Hematopoietic multipotent progenitor cell (in vitro differentiated cells): ENCODE measurements around the gene POLE4. TPM values are rescaled to one million over a fixed set of nuclear protein-coding genes. Genes with fewer than 3 reads are reported as not detected.

Experiments
- DNase-seq, 3 donors: peaks; one replicate each; pipeline ENCODE4 v3.0.0-alpha.2; 2011 to 2015; ENCODE audit warnings: low read depth in 2 of 3, low spot score in 2 of 3
- total RNA-seq: library from RNA; depleted of rRNA; stranded (reverse); fragments of >200 nt; gene quantifications from one replicate; pipeline ENCODE4 v1.2.3, GENCODE V29; 2012

POLE4 gene, protein sequence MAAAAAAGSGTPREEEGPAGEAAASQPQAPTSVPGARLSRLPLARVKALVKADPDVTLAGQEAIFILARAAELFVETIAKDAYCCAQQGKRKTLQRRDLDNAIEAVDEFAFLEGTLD
- 7.3 TPM for total RNA-seq

DNA sequence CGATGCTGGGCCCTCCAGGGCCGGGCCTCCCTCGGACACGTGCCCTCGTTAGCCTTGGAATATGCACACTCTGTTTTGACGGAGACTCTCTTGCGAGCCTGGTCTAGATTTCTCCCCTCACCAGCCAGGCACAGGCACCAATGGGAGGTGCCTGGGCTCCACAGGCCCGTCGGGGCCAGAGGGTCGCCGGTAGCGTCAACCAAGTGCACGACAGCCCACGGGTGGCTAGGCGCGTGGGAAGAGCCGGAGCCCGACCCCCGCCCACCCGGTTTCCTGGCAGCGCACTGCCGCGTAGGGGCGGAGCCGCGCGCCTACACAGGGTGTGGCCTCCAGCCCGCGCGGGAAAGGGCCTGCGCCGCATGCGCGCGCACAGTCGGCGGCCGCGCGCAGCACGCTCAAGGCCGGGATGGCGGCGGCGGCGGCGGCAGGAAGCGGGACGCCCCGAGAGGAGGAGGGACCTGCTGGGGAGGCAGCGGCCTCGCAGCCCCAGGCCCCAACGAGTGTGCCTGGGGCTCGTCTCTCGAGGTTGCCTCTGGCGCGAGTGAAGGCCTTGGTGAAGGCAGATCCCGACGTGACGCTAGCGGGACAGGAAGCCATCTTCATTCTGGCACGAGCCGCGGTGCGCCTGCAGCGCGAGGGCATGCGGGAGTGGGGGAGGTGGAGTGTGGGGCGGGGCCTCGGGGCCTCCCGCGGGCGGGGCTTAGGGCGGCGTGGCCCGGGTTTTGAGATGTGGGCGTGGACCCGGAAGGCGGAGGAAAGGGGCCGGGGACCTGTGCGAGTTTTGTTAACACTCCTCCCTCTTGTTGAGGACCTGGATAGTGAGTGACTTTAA, at the start of gene POLE4:
TSS of gene POLE4 (plus strand) at position 370 of the 832 bp plus-strand sequence. CDS start at position 407, 37 bp downstream.
- peak; percentile 86 to 91 (median 88) for DNase-seq

DNA sequence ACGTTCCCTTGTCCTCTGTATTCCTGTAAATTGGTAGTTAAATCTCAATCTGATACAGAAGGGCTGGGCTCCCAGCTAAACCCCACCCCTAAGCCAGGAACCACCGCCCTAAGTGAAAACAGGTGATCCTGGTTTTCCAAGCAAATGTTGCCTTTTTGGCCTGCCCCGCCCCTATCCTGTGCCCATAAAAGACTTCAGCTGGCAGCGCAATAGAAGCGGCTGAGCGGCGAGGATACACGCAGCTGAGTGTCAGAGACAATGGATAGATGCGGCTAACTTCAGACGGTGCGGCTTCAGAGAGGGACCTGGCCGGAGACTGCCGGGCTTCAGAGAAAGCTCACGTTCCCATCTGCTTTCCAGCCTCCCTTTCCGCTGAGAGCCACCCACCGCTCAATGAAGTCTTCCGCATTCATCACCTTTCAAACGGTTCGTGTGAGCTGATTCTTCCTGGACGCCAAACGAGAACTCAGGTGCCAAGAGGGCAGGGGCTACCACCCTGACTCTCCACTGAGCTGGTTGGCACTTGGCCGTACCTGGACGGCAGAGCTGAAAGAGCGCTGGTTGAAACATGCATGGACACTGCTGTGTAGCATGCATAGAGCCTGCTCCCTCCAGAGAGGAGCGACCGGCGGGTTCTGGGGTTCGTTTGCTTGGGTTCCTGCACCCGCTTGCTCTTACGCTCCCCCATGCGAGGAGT, 49.5 kb upstream of the POLE4 start:
- no peak for DNase-seq

DNA sequence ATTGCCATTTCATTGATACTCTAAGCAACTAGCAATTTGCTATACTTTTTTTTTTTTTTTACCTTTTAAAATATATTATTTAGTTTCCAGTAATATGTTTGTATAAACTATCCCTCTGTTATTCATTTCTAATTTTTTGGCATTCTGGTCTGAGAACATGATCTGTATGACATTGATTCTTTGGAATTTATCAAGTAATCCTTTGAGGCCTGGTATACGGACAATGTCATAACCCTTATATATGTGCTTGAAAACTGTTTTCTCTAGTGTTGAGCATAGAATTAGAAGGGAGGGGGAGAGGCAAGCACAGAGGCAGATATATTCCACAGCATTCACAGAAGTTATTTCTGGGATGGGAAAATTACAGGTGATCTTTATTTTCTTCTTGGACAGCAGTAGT, 48.2 kb upstream of the POLE4 start:
- no peak for DNase-seq

DNA sequence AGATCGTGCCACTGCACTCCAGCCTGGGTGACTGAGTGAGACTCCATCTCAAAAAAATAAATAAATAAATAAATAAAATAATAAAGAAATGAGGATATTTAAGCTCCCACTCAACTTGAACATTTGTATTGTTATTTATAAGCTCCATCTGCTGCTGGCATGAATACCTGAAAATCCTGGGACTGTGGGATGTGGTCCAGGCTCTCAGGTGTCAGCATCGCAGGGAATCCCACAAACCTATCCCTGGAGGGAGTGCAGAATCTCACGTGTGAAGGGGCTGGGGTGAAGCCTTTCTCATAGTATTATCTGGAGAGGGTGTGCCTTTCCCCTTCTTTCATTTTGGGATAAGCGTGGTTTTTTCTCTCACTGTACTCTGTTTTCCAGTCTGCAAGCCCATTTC, 47.4 kb upstream of the POLE4 start:
- no peak for DNase-seq

DNA sequence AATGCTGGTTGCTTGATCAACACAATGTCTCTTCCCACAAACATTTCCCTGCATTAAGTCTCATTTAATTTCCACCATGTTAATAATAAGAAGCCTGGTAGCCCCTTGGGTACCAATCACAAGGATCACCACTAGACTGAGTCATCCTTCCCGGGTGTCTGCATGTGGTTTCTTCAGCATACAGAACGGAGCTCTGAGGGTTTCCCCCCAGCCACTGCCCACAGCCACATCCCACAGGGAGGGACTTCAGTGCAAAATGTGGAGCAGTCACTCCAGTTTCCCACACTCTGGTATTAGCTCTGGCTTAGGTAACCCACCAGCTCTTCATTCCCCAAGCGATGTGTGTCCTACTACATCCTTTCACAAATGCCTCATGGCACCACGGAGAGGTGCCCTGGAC, 42.7 kb upstream of the POLE4 start:
- DNase-seq, result no peak

DNA sequence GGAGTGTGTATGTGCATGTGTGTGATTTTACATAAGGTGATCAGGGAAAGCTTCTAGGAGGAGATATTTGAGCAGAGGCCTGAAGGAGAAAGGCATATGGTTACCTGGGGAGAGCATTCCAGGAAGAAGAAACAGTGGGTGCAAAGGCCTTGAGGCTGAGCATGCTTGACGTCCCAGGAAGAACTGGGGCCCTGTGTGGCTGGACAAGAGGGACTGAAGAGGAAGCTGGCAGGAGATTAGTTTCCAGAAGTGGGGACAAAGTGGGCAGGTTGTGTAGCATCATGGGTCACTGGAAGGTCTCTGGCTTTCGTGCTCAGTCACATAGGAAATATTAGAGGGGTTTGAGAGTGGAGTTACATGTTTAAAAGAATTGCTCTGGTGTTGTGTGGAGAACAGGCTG, 42.0 kb upstream of the POLE4 start:
- DNase-seq, result no peak

DNA sequence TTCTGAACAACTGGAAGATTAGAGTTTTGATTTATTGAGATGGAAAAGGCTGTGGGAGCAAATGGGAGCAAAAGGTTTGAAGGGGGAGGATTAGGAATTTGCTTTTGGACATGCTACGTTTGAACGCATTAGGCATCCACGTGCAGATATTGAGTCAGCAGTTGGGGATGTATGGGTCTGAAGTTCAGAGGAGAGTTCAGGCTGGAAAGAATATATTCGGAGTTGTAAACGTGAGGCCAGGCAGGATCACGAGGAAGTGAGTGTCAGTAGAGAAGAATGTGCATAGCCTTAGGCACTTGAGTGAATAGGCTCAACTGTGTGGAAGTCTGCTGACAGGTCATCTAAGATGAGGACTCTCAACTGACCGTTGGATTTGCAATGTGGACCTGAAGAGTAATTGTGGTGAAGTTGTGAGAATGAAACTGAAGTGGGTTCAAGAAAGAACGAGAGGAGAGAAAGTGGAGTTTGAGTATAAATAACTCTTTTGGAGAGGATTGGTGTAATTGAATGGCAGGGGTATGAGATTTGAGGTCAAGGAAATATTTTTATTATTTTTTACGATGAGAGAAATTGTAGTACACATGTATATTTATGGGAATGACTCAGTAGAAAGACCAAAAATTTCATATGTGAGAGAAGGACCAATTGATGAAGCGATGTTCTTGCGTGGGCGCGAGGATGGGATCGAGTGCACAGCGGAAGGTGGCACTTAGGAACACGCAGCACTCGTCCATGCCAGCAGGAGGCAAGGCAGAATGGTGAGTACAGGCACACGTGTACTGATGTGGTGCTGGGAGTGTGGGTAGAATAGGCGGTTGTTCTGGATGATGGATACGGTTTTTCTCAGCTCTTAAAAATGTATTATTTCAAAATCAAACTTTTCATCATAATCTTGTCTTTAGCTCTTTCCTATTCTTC, 40.5 kb upstream of the POLE4 start:
- no peak for DNase-seq

DNA sequence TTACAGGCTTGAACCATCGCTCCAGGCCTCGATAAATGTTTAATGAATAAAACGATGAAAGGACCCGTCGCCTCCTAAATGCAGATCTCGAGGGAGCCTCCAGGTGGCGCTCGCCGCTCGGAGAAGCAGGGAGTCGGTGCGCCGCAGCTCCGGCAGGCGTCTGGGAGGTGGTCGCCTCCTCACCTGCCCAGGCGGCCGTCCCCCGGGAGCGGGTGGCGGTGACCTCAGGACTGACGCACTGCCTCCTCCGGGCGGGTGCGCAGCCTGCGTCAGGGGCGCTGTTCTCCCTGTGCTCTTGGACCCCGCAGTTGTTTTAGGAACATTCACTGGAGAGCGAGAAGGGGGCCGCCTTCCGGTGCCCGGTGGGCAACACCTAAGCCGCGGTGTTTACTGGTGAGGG, 38.6 kb upstream of the POLE4 start:
- peak; percentile 51 to 76 (median 66) for DNase-seq

DNA sequence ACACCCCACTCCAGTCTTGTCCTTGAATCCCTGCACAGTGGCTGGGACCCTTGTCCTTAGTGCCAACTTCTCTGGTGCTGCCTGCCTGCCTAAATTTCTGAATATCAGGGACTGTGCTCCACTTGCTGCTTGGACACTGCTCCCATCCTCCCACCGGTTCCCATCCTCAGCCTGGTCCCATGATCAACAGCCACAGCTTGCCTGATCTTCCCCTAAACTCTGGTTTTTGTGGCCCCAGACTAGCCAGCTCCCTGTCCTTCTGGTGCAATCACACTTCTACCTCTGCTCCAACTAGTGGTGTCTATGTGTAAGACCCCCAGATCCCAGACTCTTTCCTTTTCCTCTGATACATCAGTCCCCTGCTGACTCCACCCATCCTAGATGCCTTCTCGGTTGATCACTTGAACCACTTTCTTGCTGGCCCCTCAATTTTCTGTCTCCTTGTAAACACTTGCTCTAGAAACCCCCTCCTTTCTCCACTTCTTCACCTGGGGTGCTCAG, 37.2 kb upstream of the POLE4 start:
- no peak for DNase-seq

DNA sequence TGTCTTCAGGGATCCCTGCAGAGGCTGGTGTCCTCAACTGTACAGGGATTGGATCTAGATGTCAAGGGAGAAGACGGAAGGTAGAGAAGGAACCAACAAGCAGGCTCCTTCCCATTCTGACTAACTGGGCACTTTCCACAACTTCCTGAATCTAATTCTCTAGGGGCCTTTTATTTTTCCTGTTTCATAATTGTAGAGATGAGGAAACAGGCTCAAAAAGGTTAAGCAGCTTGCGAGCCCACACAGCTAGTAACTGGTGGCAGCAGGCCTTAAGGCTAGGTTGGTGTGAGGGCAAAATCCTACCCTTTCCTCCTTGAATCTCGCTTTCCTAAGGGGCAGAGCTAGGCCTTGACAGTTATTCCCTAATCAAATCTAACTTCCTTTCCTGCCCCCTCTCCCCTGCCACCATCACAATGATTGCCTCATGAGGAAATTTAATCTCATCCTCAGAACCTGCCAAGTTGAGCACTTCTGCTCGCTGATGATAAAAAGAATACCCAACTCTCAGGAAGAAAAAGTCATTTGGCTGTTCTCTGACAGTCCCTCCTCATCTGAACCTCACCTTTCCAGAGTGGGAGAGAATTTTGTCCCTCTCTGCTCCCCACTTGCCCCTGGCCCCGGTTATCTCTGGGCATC, 35.7 kb upstream of the POLE4 start:
- no peak for DNase-seq

DNA sequence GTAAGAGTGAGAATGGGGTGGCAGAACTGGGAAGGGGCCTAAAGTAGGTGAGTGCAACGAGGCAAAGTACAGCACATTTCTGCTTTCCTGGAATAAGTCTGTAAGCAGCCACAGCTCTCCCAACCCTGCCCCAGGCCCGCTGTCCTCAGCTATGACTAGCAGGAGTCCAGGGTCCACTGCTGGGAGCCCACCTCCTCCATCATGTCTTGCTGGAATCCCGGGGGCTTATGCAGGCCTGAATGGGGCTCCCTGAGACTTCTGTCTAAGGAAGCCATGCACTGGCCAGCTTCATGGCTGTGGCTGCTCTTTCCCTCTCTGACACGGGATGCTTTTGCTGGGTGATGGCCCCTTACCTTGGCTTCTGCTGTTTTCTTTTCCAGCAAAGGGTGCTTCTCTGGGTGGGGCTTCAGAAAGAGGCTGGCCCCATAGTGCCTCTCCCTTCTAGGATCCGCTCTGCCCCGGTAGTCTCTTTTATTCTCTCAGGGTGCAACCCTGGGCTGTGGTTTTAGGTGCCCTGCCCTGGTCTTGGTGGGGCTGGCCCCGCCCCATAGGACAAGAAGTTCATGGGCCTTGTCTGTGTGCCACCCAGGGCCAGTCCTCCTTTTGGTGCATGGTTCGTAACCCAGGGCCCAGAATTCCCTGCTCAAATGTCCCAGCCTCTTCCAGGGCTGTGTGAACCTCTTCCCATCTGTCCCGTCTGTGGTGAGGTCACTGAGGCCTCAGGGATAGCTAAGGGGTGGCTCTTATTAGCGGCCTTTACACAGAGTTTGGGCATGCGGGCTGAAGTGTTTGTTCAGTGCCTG, 33.8 kb upstream of the POLE4 start:
- no peak for DNase-seq

DNA sequence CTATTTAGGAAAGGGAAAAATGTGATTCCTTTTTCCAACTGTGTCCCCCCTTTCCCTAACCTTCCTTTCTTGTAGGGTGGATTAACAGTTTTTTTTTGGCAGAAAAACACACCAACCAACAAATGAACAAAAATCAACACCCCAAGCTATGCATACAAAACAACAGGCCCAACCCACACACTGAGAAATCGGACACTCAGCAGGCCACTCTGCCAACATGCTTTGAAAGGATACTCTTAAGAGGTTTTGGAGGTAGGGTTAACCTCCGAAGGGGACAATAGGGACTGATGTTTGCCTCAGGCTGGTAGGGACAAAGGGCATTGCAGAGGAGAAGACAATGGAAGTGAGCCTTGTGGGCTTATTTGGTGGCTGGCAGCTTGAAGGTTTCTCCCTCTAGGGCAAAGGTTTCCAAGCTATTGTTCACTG, 33.1 kb upstream of the POLE4 start:
- DNase-seq, result no peak

DNA sequence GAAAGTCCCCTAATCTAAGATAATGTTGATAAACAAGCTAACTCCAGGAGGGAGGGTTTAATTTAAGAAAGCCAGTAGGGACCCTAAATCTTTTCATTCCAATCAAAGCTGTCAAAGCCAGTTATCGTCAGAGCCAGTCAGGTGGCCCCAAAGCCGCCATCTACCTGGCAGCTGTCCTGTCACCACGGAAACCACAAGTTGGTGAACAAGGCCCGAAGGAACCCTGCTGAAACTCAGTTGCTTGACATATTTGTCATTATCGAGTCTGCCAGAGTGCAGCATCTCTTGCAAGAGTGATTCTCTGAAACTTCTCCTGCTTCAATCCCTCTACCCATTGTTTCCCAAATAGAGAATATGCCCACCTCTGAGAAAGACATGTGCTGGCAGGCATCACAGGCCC, 30.8 kb upstream of the POLE4 start:
- DNase-seq, result no peak

DNA sequence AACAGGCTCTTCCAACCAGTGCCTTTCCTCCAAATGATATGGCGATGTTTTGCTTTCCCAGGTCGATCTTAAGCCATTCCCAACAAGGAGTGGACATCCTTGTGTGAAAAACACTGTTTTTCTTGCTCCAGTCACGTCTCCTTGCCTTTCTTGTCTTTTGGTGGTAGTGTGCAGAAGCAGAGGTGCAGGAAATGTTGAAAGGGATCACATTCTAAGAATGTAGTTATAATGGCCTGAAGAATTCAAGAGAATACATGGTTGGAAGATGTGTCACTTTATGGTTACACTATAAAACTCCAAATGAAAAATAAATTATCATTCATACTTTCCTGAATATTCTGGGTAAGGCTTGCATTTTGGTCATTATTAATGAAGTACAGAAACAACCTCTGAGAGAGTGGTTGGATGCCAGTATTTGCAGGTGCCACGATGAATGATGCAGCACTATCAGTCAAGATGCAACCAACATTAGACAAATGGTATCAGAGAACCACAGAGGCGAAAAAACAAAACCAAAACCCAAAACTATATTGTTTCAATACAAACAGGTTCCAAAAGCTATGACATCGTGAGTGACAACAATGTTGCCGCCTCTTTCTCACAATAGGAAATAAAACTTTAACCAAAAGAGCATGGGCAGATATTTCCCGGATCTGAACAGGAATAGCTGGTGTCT, 27.5 kb upstream of the POLE4 start:
- DNase-seq, result no peak

DNA sequence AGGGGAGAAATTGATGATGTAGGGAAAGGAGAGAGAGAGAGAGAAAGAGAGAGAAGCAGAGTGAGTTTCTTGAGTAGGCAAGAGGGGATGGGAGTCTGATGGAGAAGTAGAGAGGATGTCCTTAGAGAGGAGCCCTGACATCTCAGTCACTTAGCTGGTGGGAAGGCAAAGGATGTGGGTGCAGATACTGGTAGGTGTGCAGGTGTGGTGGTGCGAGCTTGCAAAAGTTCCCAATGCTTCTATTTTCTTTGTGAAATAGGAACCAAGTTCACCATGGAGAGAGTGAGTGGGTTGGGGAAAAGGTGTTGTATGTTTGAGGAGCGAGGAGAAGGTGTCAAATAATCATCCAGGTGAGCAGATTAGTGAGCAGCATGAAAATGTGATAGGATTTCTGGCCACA, 26.5 kb upstream of the POLE4 start:
- DNase-seq, result no peak

DNA sequence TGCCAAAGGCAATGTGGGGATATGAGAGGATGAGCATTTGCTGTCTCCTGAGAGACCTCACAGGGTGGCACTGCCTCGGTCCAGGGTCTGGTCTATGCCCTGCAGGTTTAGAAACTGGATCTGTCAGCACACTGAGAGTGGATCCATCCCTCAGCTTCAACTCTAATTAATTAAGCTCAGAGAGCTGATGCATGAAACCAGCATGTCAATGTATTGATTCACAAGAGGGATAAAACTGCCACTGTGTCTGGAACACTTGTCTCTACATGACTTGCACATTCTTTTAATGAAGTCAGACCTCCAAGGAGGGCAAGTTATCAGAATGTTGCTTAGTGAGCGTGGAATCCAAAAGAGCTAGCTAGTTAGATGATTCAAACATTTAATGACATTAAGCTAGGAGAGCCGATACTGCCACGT, 22.5 kb upstream of the POLE4 start:
- no peak for DNase-seq

DNA sequence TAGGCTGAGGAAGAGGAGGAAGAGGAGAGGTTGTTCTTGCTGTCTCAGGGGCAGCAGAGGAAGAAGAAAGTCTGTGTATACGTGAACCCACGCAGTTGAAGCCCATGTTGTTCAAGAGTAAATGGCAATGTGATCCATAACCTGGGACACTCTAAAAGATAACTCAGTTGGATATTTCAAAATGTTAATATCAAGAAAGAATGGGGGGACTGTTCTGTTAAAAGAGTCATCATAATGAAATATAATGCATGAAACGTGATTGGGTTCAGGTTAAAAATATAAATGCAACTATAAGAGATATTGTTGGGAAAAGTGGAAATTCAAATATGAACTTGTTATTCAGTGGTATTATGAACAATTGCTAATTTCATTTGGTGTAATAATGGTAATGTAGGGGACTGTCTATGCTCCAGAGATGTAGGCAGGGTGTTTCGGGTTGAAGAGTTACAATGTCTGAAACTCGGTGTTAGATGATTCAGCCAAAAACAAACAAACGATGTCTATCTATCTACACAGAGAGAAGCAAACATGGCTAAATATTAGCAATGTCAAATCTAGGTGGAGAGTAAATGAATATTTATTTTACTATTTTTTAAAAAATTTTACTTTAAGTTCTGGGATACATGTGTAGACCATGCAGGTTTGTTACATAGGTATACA, 21.1 kb upstream of the POLE4 start:
- DNase-seq, result no peak

DNA sequence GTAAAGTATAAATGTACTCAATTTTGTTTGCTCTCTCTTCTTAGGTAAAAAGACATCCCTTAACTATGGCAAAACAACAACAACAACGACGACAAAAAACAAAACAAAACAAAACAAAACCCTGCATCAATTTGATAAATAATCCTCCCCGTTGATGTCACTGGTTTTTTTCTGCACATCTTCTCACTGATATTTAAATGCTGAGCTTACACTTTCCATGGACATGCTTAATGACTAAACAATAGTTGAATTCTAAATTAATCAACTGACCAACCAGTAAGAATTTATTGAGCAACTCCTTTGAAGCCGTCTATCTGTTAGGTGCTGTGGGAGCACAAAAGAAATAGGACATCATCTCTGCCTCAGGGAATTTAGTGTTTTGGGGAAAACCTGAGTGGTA, 20.2 kb upstream of the POLE4 start:
- no peak for DNase-seq
